Inflammatory macrophage treated with lipopolysaccharide for 4 hours (primary cell): ENCODE measurements around the gene OPN1SW.
A peak's percentile ranks its signal among the peaks of the same experiment; 100 is the strongest.

Experiments
- DNase-seq: peaks from one replicate; pipeline ENCODE4 v3.0.0-alpha.2; 2020

Gene OPN1SW, protein sequence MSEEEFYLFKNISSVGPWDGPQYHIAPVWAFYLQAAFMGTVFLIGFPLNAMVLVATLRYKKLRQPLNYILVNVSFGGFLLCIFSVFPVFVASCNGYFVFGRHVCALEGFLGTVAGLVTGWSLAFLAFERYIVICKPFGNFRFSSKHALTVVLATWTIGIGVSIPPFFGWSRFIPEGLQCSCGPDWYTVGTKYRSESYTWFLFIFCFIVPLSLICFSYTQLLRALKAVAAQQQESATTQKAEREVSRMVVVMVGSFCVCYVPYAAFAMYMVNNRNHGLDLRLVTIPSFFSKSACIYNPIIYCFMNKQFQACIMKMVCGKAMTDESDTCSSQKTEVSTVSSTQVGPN

DNA sequence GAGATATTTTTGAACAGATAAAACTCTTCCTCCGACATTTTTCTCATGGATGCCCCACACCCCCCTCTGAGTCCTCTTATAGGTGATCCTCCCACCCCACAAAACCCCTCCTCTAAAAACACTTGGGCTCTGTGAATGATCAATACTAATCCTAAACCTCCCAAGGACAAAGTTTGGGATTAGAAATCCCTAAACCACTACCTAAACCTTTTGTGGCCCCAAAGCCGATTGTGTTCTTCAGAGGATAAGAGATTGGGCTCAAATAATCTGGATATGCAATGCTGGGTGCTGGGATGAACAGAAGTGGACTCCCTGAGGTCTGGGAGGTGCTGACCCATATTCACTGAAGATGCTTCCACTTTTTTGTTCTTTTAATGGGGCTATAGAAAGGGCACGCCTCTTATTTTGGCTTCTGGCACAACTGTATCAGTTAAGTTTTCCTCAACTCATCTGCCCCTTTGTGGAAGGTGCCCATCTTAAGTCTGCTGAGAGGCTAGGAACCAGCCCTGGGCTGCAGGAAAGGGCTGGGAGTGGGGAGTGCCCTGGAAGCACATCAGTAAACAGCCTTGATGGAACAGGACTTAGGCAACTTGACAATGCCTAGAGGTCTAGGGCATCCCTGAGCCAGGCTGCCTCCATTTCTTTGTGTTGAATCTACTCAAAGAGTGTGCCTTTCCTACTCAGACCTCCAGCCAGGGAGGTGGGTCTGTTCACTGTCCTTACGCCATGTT lies at the start of gene OPN1SW:
Gene OPN1SW (minus strand): TSS at position 51 of the 731 bp plus-strand sequence. CDS start 13 bp downstream, at position 38.
- DNase-seq, result no peak

DNA sequence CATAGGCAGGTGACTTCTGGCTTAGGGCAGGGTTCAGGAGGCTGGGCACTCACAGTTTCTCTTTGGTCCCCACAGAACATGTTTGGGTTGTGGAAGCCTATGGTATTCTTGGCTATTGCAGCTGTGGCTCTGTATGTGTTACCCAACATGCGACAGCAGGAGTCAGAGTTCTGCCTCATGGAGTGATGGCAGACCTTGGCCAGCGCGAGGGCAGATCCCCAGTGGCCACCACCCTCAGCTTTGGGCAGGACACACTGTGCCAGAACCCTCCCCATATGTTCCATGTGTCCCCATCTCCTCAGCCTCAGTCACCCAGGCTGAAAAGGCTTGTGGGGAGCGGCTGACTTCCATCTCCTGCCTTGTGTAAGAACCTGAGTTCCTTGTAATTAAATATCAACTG lies 46.1 kb upstream of the OPN1SW start:
- no peak for DNase-seq

DNA sequence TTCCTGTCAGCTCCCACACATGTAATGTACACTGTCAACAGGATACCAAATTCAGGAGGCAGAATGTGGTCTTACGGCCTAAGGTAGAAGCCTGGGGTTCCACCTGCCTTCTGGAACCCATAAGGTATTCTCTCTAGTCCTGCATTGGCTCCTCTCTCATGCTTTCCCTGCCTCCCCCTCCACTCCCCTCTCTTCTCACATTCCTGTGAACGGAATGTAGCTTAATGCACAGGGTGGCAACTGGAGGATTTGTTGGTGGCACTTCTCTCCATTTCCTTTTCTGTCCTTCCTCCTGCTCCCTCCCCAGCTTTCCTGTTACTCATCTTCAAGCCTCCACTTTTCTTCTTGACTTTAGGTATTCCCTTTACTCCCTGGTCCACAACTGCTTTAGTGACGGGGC lies 43.1 kb upstream of the OPN1SW start:
- no peak for DNase-seq

DNA sequence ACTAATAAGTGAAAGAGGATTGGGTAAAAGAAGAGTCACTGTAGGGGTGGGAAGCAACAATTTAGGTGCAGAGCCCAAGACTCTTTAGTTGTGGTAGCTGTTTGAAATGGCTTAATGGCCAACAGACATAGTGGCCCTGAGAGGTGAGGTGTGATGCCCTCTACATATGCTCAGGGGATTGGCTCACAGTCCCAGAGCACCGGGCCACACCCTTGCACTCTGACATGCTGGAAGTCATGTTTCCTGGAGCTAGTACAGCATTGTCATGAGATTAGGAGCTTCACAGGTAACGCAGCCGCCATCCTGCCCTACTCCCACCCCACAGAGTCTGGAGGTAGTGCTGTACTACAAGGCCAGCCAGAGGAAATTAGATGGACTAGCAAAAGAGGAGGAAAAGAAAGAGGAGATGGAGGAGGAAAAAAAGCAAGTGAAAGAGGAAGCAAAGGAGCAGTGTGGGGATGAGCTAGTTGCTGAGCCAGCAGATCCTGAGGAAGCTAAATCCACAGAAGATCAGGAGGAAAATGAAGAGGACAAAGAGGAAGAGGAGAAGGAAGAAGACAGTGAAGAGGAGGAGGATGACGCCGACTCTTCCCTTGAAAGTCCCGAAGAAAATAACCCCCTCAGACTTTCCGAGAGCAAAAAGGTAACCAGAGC lies 39.8 kb upstream of the OPN1SW start:
- DNase-seq, result peak; percentile 55

DNA sequence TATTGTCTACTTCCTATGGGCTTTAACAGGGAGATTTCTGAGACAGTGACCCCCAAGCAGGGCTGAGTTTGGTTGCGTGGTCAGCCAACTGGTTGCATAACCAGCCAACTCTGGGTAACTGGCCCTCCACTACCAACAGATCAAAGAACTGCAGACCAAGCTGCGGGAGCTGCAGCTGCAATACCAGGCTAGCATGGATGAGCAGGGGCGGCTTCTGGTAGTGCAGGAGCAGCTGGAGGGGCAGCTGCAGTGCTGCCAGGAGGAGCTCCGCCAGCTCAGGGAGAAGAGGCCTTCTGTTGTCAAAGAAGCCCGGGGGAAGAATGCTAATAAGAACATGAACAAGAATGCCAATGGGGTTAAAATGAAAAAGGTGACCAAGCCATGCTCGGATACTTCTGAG lies 38.9 kb upstream of the OPN1SW start:
- no peak for DNase-seq

DNA sequence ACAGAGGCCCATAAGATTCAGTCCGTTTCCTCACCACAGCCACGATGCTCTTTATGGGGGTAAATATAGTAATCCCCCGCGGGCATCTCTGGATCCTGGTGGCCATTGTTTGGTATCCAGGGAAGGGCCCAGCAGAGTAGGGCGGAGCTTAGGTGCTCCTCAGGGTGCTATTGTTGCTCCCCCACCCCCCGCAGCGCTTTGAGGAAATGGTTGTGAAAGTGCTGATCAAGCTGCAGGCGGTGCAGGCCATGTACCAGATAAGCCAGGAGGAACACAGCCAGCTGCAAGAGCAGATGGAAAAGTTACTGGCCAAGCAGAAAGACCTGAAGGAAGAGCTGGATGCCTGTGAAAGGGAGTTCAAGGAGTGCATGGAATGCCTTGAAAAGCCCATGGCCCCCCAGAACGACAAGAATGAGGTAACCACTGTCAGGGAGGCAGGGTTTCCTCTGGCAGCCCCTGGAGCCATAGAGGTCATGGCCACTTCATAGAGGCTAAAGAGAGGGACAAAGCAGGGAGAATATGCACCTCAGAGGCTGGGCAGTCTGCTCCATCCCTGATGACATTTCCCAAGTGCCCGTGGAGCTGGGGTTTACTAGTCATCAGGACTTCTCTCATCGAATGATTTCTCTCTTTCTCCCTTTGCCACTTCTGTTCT lies 37.0 kb upstream of the OPN1SW start:
- peak; percentile 39 for DNase-seq

DNA sequence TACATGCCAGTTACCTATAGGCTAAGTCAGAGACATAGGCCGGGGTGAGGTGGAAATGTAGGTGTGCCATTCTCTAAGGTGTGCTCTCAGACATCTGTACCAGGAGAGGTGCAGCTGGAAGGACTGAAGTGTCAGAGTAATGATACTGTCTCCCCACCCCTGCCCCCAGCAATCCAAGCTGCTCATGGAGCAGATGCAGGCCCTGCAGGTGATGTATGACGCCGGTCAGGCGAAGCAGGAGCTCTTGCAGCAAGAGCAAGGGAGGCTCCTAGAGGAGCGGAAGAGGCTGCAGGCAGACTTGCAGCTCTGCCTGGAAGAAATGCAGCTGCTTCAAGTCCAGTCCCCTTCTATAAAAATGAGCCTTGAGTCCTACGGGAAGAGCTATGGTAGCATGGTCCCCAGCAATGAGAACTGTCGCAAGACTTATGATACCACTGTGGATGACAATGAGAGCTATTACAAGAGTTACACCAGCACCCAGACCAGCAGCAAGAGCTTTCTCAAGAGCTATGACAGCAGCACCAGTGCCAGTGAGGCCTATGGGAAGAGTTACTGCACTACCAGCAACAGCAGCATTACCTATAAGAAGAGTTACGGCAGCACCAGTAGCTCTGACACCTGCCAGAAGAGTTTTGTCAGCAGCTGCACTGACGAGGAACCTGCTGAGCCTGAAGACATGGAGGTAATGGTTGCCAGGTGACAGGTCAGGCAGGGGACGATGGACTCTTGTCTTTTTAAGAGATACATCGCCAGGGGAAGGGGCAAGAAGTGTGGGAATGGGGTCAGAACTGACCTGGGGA lies 36.2 kb upstream of the OPN1SW start:
- no peak for DNase-seq

DNA sequence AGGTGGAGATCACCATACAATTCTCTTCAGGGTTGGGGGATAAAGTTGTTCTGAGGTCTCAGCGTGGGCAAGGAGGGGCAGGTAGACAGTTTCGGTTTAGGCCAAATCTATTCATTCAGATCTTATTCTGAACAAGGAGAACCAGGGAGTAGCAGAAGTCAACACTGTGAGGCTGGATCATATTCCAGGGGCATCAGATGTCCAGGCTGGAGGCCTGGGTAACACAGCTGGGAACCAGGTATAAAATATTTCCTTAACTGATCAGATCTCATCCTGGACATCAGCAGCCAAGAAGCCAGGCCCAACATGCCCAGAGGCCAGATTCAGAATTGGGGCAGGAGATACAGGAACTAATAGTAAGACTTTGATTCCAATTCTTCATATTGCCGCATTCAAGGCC lies 35.4 kb upstream of the OPN1SW start:
- no peak for DNase-seq

DNA sequence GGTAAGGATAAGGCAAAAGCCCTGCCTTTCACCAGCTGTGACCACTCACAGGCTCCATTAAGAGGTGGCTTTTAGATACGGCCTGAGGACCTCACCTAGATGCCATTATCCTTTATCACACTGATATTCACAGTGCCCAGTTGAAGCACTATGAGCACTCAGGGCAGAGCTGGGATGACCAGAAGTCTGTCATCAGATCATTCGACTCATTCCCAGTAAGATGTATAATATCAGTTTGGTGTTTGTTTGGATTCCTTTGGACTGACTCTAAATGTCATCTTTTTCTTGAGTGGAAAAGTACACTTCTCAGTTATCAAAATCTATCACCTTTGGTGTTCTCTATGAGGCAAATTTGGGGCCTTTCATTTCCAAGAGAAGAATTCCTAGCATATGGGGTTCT lies 34.9 kb upstream of the OPN1SW start:
- no peak for DNase-seq

DNA sequence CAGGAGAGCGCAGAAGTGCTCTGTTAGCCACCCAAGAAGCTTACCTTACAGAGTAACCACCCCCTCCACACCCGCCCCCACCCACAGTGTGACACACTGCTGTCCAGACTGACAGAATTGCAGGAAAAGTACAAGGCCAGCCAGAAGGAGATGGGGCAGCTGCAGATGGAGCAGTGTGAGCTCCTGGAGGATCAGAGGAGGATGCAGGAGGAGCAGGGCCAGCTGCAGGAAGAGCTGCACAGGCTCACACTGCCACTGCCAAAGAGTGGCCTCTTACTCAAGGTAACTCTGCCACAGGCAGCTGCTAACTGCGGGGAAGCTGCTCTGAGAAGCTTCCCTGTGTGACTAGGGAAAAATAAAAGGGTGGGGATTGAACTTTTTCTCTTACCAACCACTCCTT lies 33.8 kb upstream of the OPN1SW start:
- DNase-seq, result no peak

DNA sequence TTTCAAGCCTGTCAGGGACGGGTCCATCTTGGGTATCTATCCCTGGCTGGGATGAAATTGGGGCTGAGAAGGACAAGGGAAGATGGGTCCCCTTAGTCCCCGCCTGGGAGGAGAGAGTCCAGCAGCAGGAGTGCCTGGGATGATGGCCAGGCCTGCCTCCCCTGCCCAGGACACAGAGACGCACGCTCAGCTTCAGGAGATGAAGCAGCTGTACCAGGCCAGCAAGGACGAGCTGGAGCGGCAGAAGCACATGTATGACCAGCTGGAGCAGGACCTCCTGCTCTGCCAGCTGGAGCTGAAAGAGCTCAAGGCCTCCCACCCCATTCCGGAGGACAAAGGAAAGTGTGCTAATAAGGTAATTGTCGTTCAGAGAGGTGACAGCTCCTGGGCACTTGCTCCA lies 31.6 kb upstream of the OPN1SW start:
- DNase-seq, result no peak

DNA sequence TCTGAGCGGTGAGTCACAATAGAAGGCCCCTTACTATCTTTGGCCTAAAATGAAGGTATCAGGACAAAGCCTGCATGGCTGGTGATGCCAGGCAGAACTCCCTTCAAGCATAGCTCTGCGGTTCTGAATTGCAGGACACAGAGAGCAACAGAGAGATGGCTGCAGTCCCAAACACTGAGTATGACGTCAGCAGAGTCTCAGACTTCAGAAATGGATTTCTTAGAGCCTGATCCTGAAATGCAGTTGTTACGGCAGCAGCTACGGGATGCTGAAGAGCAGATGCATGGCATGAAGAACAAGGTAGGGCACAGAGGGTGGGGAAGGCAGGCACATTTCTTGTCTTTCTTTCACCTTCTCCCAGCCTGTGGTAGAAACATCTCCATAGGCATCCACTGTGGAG lies 29.6 kb upstream of the OPN1SW start:
- no peak for DNase-seq

DNA sequence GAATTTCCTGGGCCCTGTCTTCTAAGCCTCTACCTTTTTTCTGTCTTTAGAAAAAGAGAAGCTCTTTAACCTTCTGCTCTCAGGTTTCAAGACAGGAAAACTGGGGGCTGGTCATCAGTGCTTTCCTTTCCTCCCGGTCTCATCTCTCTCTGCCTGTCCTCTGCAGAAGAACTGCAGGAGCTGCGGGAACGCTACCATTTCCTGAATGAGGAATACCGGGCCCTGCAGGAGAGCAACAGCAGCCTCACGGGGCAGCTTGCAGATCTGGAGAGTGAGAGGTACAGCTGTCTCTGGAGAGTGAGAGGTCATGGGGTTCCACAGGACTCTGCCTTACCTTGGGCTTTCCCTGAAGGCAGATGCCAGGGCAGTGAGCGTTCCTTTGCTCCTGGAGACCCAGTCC lies 28.9 kb upstream of the OPN1SW start:
- no peak for DNase-seq

DNA sequence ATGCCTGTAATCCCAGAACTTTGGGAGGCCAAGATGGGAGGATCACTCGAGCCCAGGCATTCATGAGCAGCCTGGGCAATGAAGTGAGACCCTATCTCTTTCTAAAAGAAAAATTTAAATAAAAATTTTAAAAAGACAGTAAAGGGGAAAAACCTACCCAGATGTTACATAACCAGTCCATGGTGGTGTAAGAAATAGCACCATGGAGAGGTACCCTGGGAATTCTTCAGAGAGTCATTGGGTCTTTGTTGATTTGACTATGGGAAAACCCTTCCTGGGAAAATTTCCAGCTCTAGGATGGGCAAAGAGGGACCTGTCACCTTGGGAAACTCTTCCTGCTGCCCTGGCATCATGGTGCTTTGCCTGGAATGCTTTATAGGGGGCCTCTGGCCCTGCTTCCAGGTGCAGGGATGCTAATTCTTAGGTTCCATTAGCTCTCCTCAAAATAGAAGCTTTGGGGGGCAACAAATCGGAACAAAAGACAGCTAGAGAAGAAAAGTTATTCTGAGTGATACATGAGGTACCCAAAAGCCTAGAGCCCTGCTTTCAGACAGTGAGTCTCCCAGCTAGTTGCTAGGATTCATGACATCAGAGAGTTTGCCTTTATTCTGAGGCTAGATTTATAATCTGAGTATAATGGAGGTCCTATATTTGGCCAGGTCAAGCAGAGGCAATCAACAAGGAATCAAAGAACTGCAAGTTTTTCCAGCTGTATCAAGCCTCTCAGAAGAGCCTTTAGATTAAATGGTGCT lies 26.2 kb upstream of the OPN1SW start:
- no peak for DNase-seq

DNA sequence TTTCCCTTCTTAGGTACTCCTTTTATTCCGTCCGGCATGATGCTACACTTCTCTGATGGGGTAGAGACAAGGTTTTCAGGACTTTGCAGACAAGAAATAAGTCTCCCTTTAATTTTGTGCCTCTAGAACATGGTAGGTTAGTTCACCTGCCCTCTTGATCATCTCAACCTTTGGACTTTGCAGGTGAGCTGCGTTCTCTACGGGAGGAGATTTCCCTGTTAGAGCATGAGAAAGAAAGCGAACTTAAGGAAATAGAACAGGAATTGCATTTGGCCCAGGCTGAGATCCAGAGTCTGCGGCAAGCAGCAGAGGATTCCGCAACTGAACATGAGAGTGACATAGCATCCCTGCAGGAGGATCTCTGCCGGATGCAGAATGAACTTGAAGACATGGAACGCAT lies 25.4 kb upstream of the OPN1SW start:
- no peak for DNase-seq

DNA sequence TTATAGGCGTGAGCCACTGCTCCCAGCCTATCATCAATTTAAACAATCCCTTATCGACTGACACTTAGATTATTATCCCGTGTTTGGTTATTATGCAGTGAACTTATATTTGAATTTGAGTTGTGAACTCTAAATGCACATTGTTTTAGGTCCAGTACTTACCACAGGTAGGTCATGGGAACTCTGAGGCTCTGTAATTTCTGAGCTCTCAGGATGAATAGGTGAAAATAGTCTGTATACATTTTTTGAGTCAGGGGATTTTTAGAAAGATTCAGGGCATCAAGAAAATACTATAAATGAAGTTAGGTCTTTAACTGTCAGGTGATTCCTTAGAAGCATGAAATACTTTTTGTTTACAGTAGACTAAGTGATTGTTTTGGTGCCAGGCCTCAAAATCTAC lies 25.0 kb upstream of the OPN1SW start:
- no peak for DNase-seq

DNA sequence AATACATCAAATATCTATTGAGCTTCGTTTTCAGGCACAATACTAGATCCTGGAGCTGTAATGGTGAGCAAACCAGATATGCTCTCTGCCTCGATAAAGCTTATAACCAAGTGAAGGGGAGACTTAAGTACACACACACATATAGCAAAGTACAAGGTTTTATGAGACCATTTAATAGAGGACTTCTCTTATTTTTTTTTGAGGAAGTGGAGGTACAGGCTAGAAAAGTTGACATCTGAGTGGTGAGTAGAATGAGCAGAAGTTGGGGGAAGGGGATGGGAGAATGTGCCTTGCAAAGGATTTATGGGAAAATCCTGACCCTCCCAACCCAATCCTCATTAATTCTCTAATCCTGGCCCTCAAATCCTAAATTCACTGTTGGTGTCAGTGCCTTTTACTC lies 23.9 kb upstream of the OPN1SW start:
- no peak for DNase-seq

DNA sequence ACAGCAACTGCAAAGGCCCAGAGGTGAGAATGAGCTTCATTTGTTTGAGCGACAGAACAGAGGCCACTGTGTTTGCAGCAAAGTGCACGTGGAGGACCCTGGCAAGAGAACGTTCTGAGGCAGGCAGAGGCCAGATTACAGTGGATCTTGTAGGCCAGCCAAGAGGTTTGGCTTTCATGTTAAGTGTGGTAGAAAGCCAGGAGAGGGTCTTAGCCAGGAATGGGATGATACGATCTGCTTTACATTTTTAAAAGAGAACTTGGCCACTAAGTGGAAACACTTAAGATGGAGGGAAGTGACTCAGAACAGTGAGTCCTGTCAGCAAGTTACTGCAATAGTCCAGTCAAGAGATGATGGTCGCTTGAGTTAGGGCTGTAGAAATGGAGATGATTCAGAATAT lies 20.7 kb upstream of the OPN1SW start:
- DNase-seq, result no peak

DNA sequence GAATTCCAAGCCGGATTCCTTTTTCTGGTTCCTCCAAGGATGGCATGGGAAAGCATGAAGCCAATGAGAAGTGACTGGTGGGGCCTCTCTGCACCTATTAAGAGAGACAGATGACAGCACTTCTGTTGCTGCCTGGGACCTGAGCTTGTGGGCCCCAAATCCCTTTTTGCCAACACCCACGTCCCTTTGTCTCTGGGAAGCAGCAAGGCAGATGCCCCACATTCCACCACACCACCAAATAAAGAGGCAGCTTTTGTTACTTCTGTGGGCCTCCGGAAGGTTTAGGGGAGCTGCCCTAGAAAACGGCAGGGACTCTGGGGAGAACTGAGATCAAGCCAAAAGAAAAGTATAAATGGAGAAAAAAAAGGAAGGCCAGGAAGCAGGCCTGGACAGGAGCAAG lies 19.5 kb upstream of the OPN1SW start:
- no peak for DNase-seq

DNA sequence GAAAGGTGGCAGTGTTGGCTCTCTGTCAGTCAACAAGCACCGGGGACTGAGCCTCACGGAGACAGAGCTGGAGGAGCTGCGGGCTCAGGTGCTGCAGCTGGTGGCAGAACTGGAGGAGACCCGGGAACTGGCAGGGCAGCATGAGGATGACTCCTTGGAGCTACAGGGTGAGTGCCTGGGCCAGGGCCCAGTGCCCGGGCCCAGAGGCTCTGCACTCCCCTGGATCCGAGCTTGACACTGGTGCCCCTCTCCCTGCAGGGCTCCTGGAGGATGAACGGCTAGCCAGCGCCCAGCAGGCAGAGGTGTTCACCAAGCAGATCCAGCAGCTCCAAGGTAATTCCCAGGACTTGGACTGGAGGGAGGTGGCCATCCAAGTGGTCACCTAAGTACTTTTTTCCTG lies 18.8 kb upstream of the OPN1SW start:
- DNase-seq, result no peak

DNA sequence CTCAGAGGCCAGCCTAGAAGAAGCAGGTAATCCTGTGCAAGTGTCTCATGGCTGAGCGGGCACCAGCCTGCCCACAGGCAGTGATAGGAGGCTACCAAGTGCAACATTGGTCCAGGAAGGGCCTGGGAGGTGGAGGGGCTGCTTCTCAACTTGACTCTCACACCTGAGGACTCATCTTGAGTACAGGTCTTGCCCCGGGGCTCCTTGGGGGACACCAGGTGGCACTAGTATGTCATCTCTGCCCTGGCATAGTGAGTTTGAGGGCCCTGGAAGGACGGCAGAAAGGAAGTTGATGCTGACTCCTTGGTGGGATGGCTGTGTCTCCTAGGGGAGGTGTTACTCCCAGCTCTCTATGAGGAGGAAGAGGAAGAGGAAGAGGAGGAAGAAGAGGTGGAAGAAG lies 18.4 kb upstream of the OPN1SW start:
- DNase-seq, result no peak

DNA sequence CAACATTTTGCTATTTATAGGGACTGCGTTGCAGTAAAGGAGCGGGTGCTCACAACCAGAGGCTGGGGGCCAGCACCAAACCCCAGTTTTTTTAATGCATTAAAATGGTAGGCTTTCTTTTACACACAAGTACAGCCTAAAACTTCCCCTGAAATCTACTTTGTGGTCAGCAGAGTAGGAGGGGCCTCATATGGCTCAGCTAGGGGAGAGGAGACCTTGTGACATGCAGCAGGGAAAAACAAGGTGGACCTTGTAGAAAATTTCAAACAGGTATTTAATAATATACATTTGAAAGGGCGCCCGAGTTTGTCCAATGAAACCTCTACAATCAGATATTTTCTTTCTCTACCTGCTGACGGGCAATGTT lies 17.6 kb upstream of the OPN1SW start:
- DNase-seq, result no peak
